Stimulated activated CD4-positive, alpha-beta T cell treated with anti-CD3 and anti-CD28 coated beads, Interleukin-15, amount 100 ng/mL, for 1 hour (primary cell): ENCODE results near the gene EIF3M.
"Not testable (repeated sequence)": the region's sequence is repeated elsewhere in the genome, so short reads cannot be mapped to it uniquely, and the experiment has no call there.

Experiments
- DNase-seq, 2 donors: peaks; one replicate each; pipeline ENCODE4 v3.0.0-alpha.2; 2020; ENCODE audit warnings: low read depth in 1 of 2, low spot score in 1 of 2

EIF3M gene

DNA sequence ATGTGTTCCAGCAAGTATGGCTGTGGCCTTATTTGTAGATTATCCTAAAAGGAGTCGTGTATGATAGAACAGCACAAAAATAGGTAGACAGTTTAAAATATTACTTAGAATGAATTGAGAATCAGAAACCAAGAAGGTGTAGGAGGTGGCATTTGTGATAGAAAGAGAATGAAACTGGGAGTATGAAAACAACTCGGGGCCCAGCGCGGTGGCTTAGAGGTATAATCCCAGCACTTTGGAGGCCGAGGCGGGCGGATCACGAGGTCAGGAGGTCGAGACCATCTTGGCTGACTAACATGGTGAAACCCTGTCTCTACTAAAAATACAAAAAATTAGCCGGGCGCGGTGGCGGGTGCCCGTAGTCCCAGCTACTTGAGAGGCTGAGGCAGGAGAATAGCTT is 12.5 kb downstream of the EIF3M start:
- peak in 1 of 2 donors; percentile 8 for DNase-seq

DNA sequence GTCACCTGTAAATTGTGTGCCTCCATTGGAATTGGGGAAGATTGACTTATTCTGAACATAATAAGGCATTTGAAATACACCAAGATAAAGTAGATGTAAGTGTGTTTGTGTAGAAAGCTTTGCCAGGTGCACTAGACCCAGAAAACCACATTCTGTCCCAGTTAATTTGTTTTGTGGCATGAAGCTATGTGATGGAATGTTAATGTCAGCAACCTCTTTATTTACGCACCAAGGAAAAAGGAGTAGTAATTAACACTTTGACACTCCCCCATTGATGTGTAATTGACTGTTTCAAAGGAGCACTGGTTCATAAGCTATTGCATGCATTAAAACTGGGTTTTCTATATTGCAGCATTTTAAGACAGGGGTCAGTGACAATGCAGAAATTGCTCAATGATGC is 14.3 kb downstream of the EIF3M start:
- DNase-seq: no peak

DNA sequence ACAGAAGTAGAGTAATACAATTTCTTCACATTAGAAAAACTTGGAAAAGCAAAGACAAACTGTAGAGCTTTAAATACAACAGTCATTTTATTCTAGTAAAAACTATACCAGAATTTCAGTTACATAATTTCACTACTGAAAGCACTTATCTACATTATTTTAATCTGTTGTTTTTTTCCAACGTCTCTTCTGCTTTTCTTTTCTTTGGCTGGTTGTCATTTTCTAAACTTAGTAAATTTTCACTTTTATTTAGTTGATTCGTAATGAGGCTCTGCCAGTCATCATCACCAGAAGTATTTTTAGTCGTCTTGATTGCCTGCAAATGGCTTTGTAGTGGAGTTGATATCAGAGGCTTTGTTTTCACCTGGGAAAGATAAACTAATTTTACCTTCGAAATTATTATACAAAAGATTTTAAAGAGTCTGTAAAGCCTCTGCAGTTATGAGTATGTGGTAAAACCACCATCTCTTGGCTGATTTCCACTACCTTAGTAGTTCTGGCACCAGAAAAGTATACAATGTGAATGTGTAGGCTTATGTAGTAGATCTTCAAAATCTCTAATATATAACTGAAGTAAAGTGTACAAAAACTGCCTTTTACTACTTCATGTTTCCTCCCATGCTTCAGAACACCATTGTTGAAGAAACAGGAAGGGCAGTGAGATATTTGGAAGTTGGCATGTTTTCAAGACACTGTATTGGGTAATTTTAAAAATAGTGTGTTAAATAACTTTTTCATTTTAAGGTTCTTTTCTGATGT is 19.2 kb downstream of the EIF3M start:
- DNase-seq: no peak

DNA sequence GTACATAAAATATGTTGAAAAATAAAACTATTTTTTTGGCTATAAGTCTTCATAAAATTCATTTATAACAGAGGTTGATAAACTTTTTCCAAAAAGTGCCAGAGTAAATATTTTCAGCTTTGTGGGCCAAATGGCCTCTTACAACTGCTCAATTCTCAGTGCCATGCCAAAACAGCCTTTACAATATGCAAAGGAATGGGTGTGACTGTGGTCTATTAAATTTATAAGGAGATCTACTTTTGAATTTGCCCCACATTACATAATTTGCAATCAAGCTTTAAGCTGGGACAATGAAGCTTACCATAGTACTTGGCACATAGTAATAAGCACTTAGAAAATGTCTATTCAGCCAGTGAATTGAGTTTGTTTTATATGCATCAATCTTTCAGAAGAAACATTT is 22.6 kb downstream of the EIF3M start:
- no peak for DNase-seq

DNA sequence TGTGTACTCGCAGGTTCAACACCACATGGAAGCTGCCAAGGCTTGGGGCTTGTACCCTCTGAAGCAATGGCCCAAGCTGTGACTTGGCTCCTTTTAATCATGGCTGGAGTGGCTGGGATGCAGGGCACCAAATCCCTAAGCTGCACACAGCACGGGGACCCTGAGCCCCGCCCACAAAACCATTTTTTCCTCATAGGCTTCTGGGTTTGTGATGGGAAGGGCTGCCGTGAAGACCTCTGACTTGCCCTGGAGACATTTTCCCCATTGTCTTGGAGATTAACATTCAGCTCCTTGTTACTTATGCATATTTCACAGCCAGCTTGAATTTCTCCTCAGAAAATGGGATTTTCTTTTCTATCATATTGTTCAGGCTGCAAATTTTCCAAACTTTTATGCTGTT is 25.2 kb downstream of the EIF3M start:
- not testable (repeated sequence) for DNase-seq

DNA sequence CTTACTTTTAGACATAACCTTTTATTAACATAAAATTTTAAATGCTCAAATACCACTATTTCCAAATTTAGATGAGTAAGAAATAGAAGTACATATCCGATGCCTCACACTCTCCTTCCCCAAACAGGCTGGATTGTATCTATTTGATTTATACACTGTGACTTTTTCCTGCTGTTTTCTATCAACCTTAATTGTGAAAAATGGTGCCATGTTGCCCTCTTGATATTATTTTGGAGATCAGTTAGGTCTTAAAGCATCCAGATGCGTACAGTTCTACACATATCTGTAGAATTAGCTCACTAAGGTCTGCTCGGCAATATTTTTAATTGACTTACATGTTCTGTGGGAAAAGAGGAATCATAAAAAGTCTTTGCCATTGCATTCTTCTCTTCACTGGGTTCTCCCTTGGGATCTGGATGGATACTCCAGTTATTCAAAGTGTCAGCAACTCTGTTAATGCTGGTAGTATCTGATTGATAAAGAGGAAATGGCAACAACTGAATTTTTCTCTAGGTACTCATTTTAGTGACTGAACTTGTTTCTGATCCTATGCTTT is 27.2 kb downstream of the EIF3M start:
- no peak for DNase-seq

DNA sequence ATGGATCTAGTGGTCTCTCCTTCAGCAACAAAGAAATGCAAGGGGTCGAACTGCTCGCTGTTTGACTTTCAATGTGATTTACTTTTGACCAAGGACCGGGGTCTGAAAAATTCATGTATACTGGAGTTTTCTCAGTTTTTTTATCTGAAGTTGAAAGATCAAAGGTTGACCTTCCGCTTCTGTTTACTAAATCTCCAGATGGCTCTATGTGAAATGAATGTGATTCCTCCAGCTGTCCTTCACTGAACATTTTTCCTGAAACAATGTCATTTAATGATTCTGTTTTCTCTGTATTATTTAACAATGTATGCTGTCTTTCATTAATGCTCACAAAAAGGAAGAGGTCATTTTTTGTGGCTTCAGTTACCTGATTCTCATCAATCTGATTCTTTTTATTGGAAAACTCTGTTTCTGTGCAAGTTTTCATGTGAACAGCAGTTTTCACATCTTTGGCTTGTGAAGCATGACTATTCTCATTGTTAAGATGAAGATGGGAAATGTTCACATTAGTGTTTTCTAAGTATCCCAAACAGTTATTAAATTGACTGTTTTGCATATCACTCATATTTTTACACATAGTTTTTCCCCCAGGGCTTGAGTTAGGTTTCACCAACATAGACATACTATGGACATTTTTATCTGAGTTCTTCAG is 30.0 kb downstream of the EIF3M start:
- no peak for DNase-seq

DNA sequence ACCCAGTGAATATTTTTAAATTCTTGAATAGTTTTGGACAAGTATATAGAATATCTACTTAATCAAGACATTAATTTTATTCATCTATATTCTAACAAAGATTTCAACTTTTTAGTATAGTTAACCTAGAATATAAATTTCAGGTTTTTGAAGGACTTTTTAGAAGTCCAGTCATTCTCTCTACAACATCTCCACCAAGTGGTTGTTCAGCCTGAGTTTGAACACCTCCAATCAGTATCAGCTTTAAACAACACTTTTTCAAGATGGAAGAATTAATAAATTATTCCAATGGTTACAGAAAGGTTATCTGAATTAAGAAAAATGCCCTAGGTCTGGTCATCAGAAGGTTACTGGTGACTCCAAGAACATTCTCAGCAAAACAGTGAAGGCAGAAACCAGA is 31.8 kb downstream of the EIF3M start:
- DNase-seq: no peak

DNA sequence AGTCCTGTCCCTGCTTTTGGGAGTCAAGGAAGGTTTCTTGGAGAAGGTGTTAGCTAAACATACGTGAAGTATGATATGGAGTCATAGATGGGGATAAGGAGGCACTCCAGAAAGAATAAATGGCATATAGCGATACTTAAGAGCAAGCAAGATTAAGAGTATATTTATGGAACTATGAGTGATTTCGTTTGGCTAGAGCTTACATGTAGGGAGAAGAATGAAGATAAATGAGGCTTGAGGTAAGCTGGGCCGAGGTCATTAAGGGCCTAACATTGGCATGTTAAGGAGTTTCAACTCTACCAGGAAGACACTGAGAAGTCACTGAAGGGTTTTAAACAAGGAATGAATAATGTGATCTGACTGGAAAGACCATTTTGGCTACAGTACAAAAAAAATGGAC is 33.3 kb downstream of the EIF3M start:
- DNase-seq: no peak

DNA sequence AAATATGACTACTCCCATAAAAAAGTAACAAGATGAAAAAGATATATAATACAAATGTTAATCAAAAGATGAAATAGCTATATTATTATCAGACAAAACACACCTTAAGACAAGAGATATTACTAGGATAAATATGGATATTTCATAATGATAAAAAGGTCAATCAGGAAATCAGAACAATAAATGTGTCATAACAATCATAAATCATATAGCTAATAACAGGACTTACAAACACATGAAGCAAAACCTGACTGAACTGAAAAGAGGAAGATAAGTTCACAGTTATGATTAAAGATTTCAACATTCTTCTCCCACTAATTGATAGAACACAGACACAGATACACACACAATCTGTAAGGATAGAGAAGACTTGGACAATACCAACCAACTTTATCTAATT is 47.2 kb downstream of the EIF3M start:
- no peak for DNase-seq

DNA sequence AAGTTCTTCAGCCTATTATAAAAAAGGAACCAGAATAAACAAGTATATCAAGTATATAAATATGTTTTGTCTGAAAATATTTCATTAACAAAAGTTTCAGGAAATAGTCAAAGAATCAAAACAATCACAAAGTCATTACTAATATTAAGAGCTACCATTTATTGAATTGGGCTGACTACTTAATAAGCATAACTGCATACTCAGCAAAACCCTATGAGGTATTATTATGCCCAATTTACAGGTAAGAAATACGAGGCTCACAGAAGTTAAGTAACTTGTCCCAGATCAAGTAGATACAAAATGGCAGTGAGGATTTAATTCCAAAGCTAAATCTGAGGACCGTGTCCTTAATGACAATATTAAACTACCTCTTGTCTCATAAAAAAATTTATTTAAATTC is 52.2 kb downstream of the EIF3M start:
- no peak for DNase-seq

DNA sequence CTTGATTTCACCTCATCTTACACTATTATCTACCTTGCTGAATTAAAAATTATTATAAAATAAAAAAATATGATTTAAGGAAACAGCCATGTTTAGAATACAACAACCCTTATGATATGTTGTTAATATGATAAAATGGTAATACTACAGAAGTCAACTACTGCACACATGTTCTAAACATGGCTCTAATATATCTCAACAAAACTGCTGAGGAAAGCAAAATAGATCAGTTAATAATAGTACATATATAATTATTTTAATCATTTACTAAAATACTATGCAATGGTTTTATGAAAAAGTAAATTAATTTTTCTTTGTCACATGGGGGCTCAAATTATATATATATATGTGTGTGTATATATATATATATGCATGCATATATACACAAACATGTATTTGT is 57.7 kb downstream of the EIF3M start:
- no peak for DNase-seq

DNA sequence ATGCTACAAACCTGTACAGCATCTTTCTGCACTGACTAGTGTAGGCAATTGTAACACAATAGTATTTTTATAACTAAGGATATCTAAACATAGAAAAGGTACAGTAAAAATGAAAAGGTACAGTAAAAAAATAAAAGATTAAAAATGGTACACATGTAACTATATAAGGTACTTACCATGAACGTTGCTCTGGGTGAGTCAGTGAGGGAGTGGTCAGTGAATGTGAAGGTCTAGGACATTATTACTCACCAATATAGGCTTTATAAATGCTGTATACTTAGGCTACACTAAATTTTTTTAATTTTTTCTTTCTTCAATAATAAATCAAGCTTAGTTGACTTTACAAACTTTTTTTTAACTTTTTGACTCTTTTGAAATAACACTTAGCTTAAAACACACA is 59.9 kb downstream of the EIF3M start:
- no peak for DNase-seq
